AG10803 (cell line): ENCODE measurements around the gene CFL1.

Experiments
- DNase-seq: peaks from one replicate; pipeline ENCODE4 v3.0.0; 2010; ENCODE audit warnings: low read depth
- H3K4me3 ChIP-seq: 2 replicates; pipeline ENCODE4 v1.5.1; 2011; ENCODE audit warnings: mild to moderate bottlenecking, low read length, control low read depth
- CTCF ChIP-seq: conservative IDR thresholded peaks from 2 replicates; pipeline ENCODE4 v1.5.1; 2011; ENCODE audit warnings: mild to moderate bottlenecking, low read length, control low read depth, inconsistent platforms

Gene CFL1

GRCh38 chr11:65882120-65883057 is 24.4 kb upstream of the CFL1 start:
- no peak for DNase-seq
- no peak for TF ChIP-seq CTCF
- no peak overlapping the region for H3K4me3 ChIP-seq

DNA sequence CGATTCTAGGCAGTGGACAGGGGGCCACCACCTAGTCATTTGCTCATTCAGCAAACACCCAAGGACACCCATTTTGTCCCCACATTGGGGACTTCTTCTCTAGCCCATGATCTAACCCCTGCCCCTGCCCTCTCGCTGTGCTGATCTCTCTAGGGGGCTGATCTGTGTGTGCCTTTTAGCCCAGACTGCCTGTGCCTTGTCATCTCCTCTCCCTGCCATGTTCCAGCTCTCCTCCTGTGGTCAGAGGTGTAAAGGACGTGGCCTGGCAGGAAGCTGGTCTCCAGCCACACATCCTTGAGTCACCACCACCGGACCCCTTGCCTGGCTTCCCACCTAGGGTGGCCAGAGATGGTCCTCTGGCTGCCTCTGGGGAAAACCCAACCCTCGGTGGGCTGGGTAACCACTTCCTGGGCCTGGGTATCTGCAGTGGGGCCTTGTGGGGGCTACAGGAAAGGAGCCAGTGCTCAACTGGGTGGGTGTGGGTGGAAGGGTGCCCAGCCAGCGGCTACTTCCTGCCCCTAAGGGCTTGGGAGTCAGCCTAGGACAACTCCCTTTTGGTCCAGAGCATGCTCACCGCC is 23.0 kb upstream of the CFL1 start:
- no peak for TF ChIP-seq CTCF
- DNase-seq: no peak

DNA sequence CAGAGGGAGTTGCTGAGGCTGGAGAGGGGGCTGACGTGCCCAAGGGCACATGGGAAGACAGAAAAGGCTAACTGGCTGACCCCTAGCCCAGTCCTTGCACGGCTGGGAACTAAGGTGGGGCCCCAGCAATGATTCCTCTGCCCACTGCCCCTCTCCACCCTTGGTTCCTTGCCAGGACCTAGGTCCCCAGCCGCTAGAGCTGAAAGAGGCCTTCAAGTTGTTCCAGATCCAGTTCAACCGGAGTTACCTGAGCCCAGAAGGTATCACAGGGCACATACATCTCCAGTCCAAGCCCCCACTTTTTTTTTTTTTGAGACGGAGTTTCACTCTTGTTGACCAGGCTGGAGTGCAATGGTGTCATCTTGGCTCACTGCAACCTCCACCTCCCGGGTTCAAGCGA is 22.0 kb upstream of the CFL1 start:
- no peak overlapping the region for H3K4me3 ChIP-seq
- DNase-seq: no peak
- TF ChIP-seq CTCF: no peak

More for the DNA sequence above, 23.0 kb upstream of the CFL1 start:
- no peak overlapping the region for H3K4me3 ChIP-seq

DNA sequence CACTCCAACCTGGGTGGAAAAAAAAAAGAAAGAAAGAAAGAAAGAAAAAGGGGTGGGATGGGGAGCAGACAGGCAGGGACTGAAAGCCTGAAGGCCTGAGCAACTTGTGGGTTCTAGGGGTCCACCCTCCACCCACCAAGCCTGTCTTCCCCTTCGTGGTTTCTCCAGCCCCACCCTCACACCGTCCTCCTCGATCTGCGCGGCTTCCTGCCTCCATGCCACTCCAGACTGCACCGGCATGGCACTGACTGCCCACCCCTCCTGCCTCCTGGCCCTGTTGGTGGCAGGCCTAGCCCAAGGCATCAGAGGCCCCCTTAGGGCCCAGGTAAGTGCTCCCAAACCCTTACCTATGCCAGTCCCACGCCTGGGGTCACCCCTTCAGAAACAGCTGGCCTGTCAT is 21.6 kb upstream of the CFL1 start, which contains the start of gene CTSW:
TSS of gene CTSW (plus strand) at position 221 of the 400 bp plus-strand sequence. CDS start at position 239, 18 bp downstream.
- no peak within 1 kb of the TSS for H3K4me3 ChIP-seq
- TF ChIP-seq CTCF: no peak
- DNase-seq: no peak

DNA sequence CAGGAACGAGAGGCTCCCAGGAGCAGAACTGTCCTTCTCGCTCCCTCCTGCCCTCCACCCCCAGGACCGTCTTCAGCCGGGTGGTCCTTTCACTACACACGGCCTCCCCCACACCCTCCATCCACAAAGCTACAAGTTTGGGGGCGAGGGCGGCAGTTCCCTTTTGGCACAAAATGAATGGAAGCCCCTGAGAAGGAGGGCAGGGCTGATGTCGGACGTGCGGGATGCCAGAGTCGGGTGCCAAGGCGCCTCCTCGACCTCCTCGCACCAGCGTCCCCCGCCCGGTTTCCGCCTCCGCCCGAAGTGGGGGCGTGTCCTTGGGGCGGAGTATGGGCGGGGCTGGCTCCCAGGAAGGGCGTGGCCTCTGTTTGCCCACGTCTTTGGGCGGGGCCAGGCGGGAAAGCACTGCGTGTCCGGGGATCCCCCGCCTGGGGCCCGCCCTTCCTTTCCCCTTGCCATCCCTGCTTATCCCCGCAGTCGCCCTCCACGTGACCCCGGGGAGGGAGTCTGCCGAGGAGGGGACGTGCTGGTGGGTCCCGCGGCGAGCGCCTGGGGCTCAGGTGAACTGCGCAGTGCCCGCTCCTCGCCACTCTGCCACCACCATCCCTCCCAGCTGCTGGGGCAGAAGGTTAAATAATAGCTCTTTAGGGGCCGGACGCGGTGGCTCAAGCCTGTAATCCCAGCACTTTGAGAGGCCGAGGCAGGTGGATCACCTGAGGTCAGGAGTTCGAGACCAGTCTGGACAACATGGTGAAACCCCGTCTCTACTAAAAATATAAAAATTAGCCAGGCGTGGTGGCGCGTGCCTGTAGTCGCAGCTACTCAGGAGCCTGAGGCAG is 15.6 kb upstream of the CFL1 start:
- DNase-seq: peak; percentile 88
- H3K4me3 ChIP-seq: peak overlapping the region; percentile 81
- no peak for TF ChIP-seq CTCF

DNA sequence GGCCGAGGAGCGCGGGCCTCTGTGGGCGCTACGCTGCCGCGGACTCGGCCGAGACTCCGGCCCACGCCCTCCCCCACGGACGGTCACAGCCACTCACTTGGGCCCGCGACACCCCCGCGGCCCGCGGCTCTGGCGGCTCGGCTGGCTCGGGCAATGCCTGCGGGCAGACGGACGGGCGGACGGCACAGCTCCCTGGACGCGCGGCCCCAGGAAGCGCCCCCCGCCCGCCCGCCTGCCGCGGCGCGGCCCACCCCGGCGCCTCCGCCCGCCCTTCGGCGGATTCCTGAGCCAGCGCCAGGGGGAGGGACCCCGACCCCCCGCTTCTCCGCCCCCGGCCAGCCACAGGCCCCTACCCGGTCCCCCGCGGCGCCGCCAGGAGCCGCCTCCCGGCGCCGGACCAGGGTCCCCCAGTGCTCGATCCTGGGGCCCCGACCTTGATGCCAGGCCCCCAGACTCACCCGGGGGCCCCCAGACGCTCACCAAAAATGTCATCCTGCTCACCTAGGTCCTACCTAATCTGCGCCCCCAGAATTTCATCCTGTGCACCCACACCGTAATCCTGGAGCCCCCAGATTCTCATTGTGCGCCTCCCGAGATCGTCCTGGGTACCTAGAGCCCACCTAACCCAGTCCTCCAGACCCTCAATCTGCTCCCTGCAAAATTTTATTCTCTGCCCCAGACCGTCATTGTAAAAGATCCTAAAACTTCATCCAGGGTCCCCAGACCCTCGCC is 14.8 kb upstream of the CFL1 start, which contains the start of gene EFEMP2:
TSS of gene EFEMP2 (minus strand) at position 215 of the 732 bp plus-strand sequence. CDS start 446 bp downstream, outside the sequence.
- H3K4me3 ChIP-seq: peak within 1 kb of the TSS; percentile 81
- no peak for TF ChIP-seq CTCF
- peak; percentile 37 for DNase-seq
